ENCODE data around the gene EYA3. TPM values are rescaled to one million over a fixed set of nuclear protein-coding genes. Genes with fewer than 3 reads are reported as not detected.

Gene EYA3
- total RNA-seq, 1 experiment from 2014 or later, result 32.7 TPM

DNA sequence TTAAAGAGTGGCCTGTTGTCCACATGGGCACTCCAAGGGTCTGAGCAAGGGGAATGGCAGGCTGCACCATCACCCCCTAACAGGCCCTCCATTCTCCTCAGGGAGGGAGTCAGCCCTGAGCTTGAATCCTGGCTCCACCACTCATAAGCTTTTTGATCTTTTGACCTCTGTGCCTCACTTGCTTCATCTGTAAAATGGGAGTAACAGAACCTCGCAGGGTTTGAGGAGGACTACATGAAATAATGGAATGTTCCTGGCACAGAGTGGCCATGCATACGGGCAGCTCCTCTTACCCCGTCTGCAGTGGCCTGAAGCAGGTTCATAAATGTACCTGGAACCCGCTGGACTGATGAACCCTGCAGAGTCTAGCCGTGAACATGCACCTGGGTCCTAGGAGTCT, 130.8 kb downstream of the EYA3 start:
- Histone ChIP-seq H3K27ac (ENCODE audit: insufficient read length, low read depth, low read length) (no peak overlapping the region), H4K8ac (replicated peaks; ENCODE audit: insufficient read length, low read depth, low read length) (no peak overlapping the region), H3K56ac (ENCODE audit: insufficient read length, low read depth, low read length) (no peak overlapping the region), H3K23ac (ENCODE audit: insufficient read length, low read depth, low read length) (no peak overlapping the region), H3K23me2 (ENCODE audit: insufficient read length, low read depth, low read length, poor library complexity, severe bottlenecking) (peaks cover 4% of the 10 kb centered on the region), H3K27me3 (ENCODE audit: insufficient read depth, low read length) (no peaks in the 10 kb centered on the region), H3K14ac (ENCODE audit: insufficient read depth, low read length) (no peak overlapping the region), H2BK12ac (ENCODE audit: insufficient read length, low read depth, low read length) (no peak overlapping the region), H2BK15ac (ENCODE audit: low read depth, low read length) (no peak overlapping the region), H3K4me1 (ENCODE audit: insufficient read depth, low read length) (no peaks in the 10 kb centered on the region; the same call in 1 of the 2 replicates), H3K18ac (ENCODE audit: insufficient read length, low read depth, low read length) (no peak overlapping the region), H3K9ac (ENCODE audit: extremely low read depth, insufficient read length, low read length) (no peak overlapping the region), H3K9me3 (ENCODE audit: control insufficient read depth, low read depth, low read length) (no peaks in the 10 kb centered on the region), H3K79me2 (ENCODE audit: insufficient read depth, low read length) (no peaks in the 10 kb centered on the region), H3T11ph (ENCODE audit: low read length) (no peak overlapping the region), H2BK5ac (ENCODE audit: insufficient read length, low read length) (no peak overlapping the region), H2AFZ (ENCODE audit: low read length) (no peak overlapping the region), H4K5ac (ENCODE audit: insufficient read length, low read depth, low read length) (no peak overlapping the region), H3K79me1 (ENCODE audit: insufficient read depth, low read depth, low read length, poor library complexity, severe bottlenecking) (no peaks in the 10 kb centered on the region), H2BK120ac (ENCODE audit: low read depth, low read length, poor library complexity, severe bottlenecking) (no peak overlapping the region), H3K4me2 (ENCODE audit: insufficient read depth, insufficient read length, low read length) (no peak overlapping the region), H4K91ac (ENCODE audit: insufficient read length, low read depth, low read length) (no peak overlapping the region), H2BK20ac (ENCODE audit: low read depth, low read length, poor library complexity, severe bottlenecking) (no peak overlapping the region), H4K20me1 (ENCODE audit: control insufficient read depth, insufficient read depth, insufficient read length) (no peaks in the 10 kb centered on the region), H3K4ac (ENCODE audit: low read depth, low read length) (no peak overlapping the region), H2AK5ac (ENCODE audit: insufficient read length, low read length) (no peak overlapping the region)
- no peak overlapping the region for H3K4me3 Mint-ChIP-seq
- H3K9me3 Mint-ChIP-seq, result no peaks in the 10 kb centered on the region; a peak in 1 of 5 replicates
- peaks cover 18 to 61% (median 57%) of the 10 kb centered on the region in 3 experiments; a peak in 5 of 7 replicates for H3K36me3 Mint-ChIP-seq (ENCODE audit: insufficient read depth in 1 of 3, low read depth in 3 of 3)
- no CpG with 5 or more reads among the region's 5 CpGs for WGBS (ENCODE audit: extremely low coverage, insufficient read length, low lambda C conversion rate)
- no peak for DNase-seq
- TF ChIP-seq, protein P1, sequence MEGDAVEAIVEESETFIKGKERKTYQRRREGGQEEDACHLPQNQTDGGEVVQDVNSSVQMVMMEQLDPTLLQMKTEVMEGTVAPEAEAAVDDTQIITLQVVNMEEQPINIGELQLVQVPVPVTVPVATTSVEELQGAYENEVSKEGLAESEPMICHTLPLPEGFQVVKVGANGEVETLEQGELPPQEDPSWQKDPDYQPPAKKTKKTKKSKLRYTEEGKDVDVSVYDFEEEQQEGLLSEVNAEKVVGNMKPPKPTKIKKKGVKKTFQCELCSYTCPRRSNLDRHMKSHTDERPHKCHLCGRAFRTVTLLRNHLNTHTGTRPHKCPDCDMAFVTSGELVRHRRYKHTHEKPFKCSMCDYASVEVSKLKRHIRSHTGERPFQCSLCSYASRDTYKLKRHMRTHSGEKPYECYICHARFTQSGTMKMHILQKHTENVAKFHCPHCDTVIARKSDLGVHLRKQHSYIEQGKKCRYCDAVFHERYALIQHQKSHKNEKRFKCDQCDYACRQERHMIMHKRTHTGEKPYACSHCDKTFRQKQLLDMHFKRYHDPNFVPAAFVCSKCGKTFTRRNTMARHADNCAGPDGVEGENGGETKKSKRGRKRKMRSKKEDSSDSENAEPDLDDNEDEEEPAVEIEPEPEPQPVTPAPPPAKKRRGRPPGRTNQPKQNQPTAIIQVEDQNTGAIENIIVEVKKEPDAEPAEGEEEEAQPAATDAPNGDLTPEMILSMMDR (conservative IDR thresholded peaks at IDR 0.05), result no peak
- H3K27me3 Mint-ChIP-seq (ENCODE audit: low read depth), result no peaks in the 10 kb centered on the region
- H3K27ac Mint-ChIP-seq, result no peak overlapping the region; a peak in 1 of 7 replicates
- peaks cover 18 to 26% of the 10 kb centered on the region in 2 experiments for H3K4me1 Mint-ChIP-seq

Data from H9 (cell line).